ENCODE data around the gene HEBP2.
"Not testable (repeated sequence)": the region's sequence is repeated elsewhere in the genome, so short reads cannot be mapped to it uniquely, and the experiment has no call there.

Gene HEBP2

GRCh38 chr6:138424004-138424904, 20.2 kb downstream of the HEBP2 start:
- no peak for DNase-seq (ENCODE audit: low read depth in 2 of 2)

GRCh38 chr6:138425256-138425655, 21.2 kb downstream of the HEBP2 start:
- not testable (repeated sequence) for DNase-seq (ENCODE audit: low read depth in 2 of 2)

- DNase-seq (ENCODE audit: low read depth in 2 of 2): no peak
Measured at GRCh38 chr6:138426500-138427123, 22.6 kb downstream of the HEBP2 start.

- DNase-seq (ENCODE audit: low read depth in 2 of 2): no peak
Measured at GRCh38 chr6:138427701-138428100, 23.7 kb downstream of the HEBP2 start.

GRCh38 chr6:138428944-138429598, 25.0 kb downstream of the HEBP2 start:
- DNase-seq (ENCODE audit: low read depth in 2 of 2): peak; percentile 34 to 36

GRCh38 chr6:138429761-138430160, 25.7 kb downstream of the HEBP2 start:
- no peak for DNase-seq (ENCODE audit: low read depth in 2 of 2)

GRCh38 chr6:138430361-138431145, 26.5 kb downstream of the HEBP2 start:
- no peak for DNase-seq (ENCODE audit: low read depth in 2 of 2)

- DNase-seq (ENCODE audit: low read depth in 2 of 2): no peak
Measured at GRCh38 chr6:138431256-138432062, 27.4 kb downstream of the HEBP2 start.

- DNase-seq (ENCODE audit: low read depth in 2 of 2): no peak
Measured at GRCh38 chr6:138432063-138432356, 28.0 kb downstream of the HEBP2 start.

GRCh38 chr6:138434096-138434495, 30.1 kb downstream of the HEBP2 start:
- no peak for DNase-seq (ENCODE audit: low read depth in 2 of 2)

GRCh38 chr6:138434925-138435324, 30.9 kb downstream of the HEBP2 start:
- DNase-seq (ENCODE audit: low read depth in 2 of 2): no peak

- no peak for DNase-seq (ENCODE audit: low read depth in 2 of 2)
Measured at GRCh38 chr6:138439546-138439945, 35.5 kb downstream of the HEBP2 start.

GRCh38 chr6:138440296-138440695, 36.3 kb downstream of the HEBP2 start:
- no peak for DNase-seq (ENCODE audit: low read depth in 2 of 2)

- DNase-seq (ENCODE audit: low read depth in 2 of 2): no peak
Measured at GRCh38 chr6:138440758-138441357, 36.8 kb downstream of the HEBP2 start.

GRCh38 chr6:138441965-138442364, 37.9 kb downstream of the HEBP2 start:
- DNase-seq (ENCODE audit: low read depth in 2 of 2): no peak

GRCh38 chr6:138442663-138443062, 38.6 kb downstream of the HEBP2 start:
- no peak for DNase-seq (ENCODE audit: low read depth in 2 of 2)

- no peak for DNase-seq (ENCODE audit: low read depth in 2 of 2)
Measured at GRCh38 chr6:138443979-138444378, 40.0 kb downstream of the HEBP2 start.

GRCh38 chr6:138446821-138447220, 42.8 kb downstream of the HEBP2 start:
- DNase-seq (ENCODE audit: low read depth in 2 of 2): no peak

GRCh38 chr6:138450445-138450844, 46.4 kb downstream of the HEBP2 start:
- DNase-seq (ENCODE audit: low read depth in 2 of 2): no peak

- no peak for DNase-seq (ENCODE audit: low read depth in 2 of 2)
Measured at GRCh38 chr6:138451043-138451442, 47.0 kb downstream of the HEBP2 start.

Data from fibroblast of skin of left quadriceps (primary cell).